Endothelial cell of hepatic sinusoid (primary cell): ENCODE measurements around the gene SPEM3.

Source experiments
- in situ Hi-C: cut with HindIII; loops from 2 replicates; pipeline ENCODE4 v1.10.0; 2017; ENCODE audit warnings: low sequenced_read_pairs

Gene SPEM3

GRCh38 chr17:7403727-7403976 is 25.0 kb upstream of the SPEM3 start:
- in situ Hi-C loops = no loop called here

GRCh38 chr17:7403977-7404736 is 24.5 kb upstream of the SPEM3 start, which contains the start of gene TMEM256:
TSS of gene TMEM256 (minus strand) at chr17:7404097. CDS start at chr17:7404084, 13 bp downstream.
- in situ Hi-C loops = no loop called here

GRCh38 chr17:7404737-7405349 is 23.8 kb upstream of the SPEM3 start:
- in situ Hi-C loops = no loop called here

- in situ Hi-C loops = no loop called here
Observed at GRCh38 chr17:7405350-7406234, 23.1 kb upstream of the SPEM3 start.

GRCh38 chr17:7406235-7406825 is 22.3 kb upstream of the SPEM3 start:
- in situ Hi-C loops = no loop called here

- in situ Hi-C loops = no loop called here
Observed at GRCh38 chr17:7407082-7407481, 21.6 kb upstream of the SPEM3 start.

- in situ Hi-C loops = no loop called here
Observed at GRCh38 chr17:7407485-7408251, 21.0 kb upstream of the SPEM3 start, which contains the start of gene NLGN2. TSS of gene NLGN2 (plus strand) at chr17:7407845. CDS start at chr17:7408256, 411 bp downstream.

GRCh38 chr17:7408252-7408727 is 20.4 kb upstream of the SPEM3 start:
- in situ Hi-C loops = no loop called here

GRCh38 chr17:7408863-7409262 is 19.8 kb upstream of the SPEM3 start:
- in situ Hi-C loops = no loop called here

- in situ Hi-C loops = no loop called here
Observed at GRCh38 chr17:7409716-7410115, 18.9 kb upstream of the SPEM3 start.

- in situ Hi-C loops = no loop called here
Observed at GRCh38 chr17:7410634-7411426, 17.8 kb upstream of the SPEM3 start.

- in situ Hi-C loops = no loop called here
Observed at GRCh38 chr17:7411427-7411750, 17.3 kb upstream of the SPEM3 start.

- in situ Hi-C loops = no loop called here
Observed at GRCh38 chr17:7413346-7413985, 15.2 kb upstream of the SPEM3 start.

GRCh38 chr17:7414837-7415236 is 13.8 kb upstream of the SPEM3 start:
- in situ Hi-C loops = no loop called here

- in situ Hi-C loops = no loop called here
Observed at GRCh38 chr17:7415784-7416183, 12.9 kb upstream of the SPEM3 start.

GRCh38 chr17:7416323-7416722 is 12.3 kb upstream of the SPEM3 start:
- in situ Hi-C loops = no loop called here

GRCh38 chr17:7417056-7417655 is 11.5 kb upstream of the SPEM3 start:
- in situ Hi-C loops = no loop called here

GRCh38 chr17:7418472-7419152 is 10.0 kb upstream of the SPEM3 start:
- in situ Hi-C loops = no loop called here
